ENCODE data around the gene SETD3. TPM values are rescaled to one million over a fixed set of nuclear protein-coding genes. Genes with fewer than 3 reads are reported as not detected.

SETD3 gene
- total and polyA plus RNA-seq, 10 of the 15 experiments (the other 5 are each of a cell fraction or from before 2014, with no cell fraction given) = 11.3 to 44.2 (median 36.5) TPM

DNA sequence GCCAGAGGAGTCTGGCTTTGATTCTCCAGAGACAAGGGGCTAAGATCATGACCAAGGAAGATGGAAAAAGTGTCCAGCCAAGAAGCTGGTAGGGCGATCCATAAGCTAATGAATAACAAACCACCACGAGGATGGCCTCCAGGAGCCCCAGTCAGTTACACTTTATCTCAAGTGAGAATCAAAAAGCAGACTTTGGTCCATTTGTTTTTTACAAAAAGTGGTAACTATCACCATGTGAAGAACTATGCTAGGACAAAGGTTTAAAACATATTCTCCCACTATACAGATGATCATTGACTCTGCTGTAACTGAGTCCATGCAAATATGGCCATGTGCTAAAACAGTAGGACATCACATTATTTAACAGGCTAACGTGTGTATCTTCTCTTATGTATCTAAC is 13.9 kb downstream of the SETD3 start:
- H3K36me3 ChIP-seq (ENCODE audit: control insufficient read depth in 2 of 2, insufficient read depth in 2 of 2, low read length in 1 of 2) = peaks cover 19 to 23% of the 10 kb centered on the region in 2 experiments
- ATAC-seq (no peak), DNase-seq (ENCODE audit: low read depth, low spot score) (no peak), FAIRE-seq (no peak)
- H3K27me3 ChIP-seq (replicated peaks in 1 of 2; ENCODE audit: control insufficient read depth in 2 of 2, insufficient read depth in 2 of 2, low read length in 1 of 2) = no peaks in the 10 kb centered on the region
- ChIA-PET POLR2A (no interaction called here), SMC1A (ENCODE audit: uncharacterized antibody, unreplicated experiment) (no interaction called here), CTCF (interaction anchor here (1.5 kb wide), 1 partner anchor 74 kb away, joined by 3 read pairs; no protein-coding TSS in a partner anchor), RAD21 (ENCODE audit: unreplicated experiment) (no interaction called here)
- H3K9ac ChIP-seq (ENCODE audit: control insufficient read depth, insufficient read depth, low read length) = no peak overlapping the region
- intact Hi-C loops (cut with micrococcal nuclease; ENCODE audit: unreplicated experiment) (no loop called here), in situ Hi-C loops (cut with MboI) (no loop called here)
- no peak overlapping the region for H3K4me2 ChIP-seq (ENCODE audit: control insufficient read depth, insufficient read depth)
- 0 out of 2 replicates have a peak, but pooled peaks cover 3% of the 10 kb centered on the region for H4K20me1 ChIP-seq (ENCODE audit: control insufficient read depth, insufficient read depth)
- H3K9me3 ChIP-seq (replicated peaks; ENCODE audit: control insufficient read depth, insufficient read depth, low read length) = no peaks in the 10 kb centered on the region
- H3K4me1 ChIP-seq (ENCODE audit: control insufficient read depth, insufficient read depth, low read length) = no peaks in the 10 kb centered on the region
- WGBS (ENCODE audit: insufficient coverage, insufficient replicate concordance, low lambda C conversion rate, missing lambda C conversion rate) = 72% methylated on average over 3 of the region's 3 CpGs
- BruUV-seq (replicated peaks) = no TSS peak
- TF ChIP-seq, protein P1, sequence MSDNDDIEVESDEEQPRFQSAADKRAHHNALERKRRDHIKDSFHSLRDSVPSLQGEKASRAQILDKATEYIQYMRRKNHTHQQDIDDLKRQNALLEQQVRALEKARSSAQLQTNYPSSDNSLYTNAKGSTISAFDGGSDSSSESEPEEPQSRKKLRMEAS (IDR thresholded peaks at IDR 0.05; ENCODE audit: low read depth, low read length) = no peak
- no peak for TF ChIP-seq TAF1 (IDR thresholded peaks at IDR 0.05; ENCODE audit: borderline replicate concordance, low read depth, low read length)
- TF ChIP-seq, protein P2, sequence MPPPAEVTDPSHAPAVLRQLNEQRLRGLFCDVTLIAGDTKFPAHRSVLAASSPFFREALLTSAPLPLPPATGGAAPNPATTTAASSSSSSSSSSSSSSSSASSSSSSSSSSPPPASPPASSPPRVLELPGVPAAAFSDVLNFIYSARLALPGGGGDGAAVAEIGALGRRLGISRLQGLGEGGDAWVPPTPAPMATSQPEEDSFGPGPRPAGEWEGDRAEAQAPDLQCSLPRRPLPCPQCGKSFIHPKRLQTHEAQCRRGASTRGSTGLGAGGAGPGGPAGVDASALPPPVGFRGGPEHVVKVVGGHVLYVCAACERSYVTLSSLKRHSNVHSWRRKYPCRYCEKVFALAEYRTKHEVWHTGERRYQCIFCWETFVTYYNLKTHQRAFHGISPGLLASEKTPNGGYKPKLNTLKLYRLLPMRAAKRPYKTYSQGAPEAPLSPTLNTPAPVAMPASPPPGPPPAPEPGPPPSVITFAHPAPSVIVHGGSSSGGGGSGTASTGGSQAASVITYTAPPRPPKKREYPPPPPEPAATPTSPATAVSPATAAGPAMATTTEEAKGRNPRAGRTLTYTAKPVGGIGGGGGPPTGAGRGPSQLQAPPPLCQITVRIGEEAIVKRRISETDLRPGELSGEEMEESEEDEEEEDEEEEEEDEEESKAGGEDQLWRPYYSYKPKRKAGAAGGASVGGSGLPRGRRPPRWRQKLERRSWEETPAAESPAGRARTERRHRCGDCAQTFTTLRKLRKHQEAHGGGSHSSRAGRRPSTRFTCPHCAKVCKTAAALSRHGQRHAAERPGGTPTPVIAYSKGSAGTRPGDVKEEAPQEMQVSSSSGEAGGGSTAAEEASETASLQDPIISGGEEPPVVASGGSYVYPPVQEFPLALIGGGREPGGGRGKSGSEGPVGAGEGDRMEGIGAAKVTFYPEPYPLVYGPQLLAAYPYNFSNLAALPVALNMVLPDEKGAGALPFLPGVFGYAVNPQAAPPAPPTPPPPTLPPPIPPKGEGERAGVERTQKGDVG (CRISPR knock-in tag; IDR thresholded peaks at IDR 0.05) = no peak
- no peak for TF ChIP-seq SIX5 (IDR thresholded peaks at IDR 0.05; ENCODE audit: low read depth, low read length, severe bottlenecking)
- TF ChIP-seq SUPT20H (IDR thresholded peaks at IDR 0.05; ENCODE audit: borderline replicate concordance, control insufficient read depth, low read depth, low read length) = no peak
- no peak for TF ChIP-seq KLF5 (IDR thresholded peaks at IDR 0.05; ENCODE audit: partially characterized antibody)
- TF ChIP-seq, protein P3, sequence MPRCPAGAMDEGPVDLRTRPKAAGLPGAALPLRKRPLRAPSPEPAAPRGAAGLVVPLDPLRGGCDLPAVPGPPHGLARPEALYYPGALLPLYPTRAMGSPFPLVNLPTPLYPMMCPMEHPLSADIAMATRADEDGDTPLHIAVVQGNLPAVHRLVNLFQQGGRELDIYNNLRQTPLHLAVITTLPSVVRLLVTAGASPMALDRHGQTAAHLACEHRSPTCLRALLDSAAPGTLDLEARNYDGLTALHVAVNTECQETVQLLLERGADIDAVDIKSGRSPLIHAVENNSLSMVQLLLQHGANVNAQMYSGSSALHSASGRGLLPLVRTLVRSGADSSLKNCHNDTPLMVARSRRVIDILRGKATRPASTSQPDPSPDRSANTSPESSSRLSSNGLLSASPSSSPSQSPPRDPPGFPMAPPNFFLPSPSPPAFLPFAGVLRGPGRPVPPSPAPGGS (IDR thresholded peaks at IDR 0.05; ENCODE audit: borderline replicate concordance, insufficient read depth, low read depth, low read length, poor library complexity, severe bottlenecking) = no peak
- TF ChIP-seq MTA2 (IDR thresholded peaks at IDR 0.05; ENCODE audit: low read depth) = no peak
- no peak for TF ChIP-seq SIN3A (IDR thresholded peaks at IDR 0.05; ENCODE audit: low read depth, low read length)
- TF ChIP-seq SMAD1 (IDR thresholded peaks at IDR 0.05; ENCODE audit: low read depth, partially characterized antibody) = no peak
- no peak for TF ChIP-seq FOXK2 (IDR thresholded peaks at IDR 0.05)
- no peak for TF ChIP-seq JUND (IDR thresholded peaks at IDR 0.05; ENCODE audit: low read depth, low read length)
- TF ChIP-seq ATF7 (IDR thresholded peaks at IDR 0.05; ENCODE audit: low read depth) = no peak
- TF ChIP-seq NBN (IDR thresholded peaks at IDR 0.05) = no peak
- TF ChIP-seq ZNF24 (IDR thresholded peaks at IDR 0.05) = no peak
- TF ChIP-seq, protein P4, sequence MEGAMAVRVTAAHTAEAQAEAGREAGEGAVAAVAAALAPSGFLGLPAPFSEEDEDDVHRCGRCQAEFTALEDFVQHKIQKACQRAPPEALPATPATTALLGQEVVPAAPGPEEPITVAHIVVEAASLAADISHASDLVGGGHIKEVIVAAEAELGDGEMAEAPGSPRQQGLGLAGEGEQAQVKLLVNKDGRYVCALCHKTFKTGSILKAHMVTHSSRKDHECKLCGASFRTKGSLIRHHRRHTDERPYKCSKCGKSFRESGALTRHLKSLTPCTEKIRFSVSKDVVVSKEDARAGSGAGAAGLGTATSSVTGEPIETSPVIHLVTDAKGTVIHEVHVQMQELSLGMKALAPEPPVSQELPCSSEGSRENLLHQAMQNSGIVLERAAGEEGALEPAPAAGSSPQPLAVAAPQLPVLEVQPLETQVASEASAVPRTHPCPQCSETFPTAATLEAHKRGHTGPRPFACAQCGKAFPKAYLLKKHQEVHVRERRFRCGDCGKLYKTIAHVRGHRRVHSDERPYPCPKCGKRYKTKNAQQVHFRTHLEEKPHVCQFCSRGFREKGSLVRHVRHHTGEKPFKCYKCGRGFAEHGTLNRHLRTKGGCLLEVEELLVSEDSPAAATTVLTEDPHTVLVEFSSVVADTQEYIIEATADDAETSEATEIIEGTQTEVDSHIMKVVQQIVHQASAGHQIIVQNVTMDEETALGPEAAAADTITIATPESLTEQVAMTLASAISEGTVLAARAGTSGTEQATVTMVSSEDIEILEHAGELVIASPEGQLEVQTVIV (IDR thresholded peaks at IDR 0.05; ENCODE audit: borderline replicate concordance, partially characterized antibody) = no peak
- peaks cover 18% of the 10 kb centered on the region for H3K79me2 ChIP-seq (ENCODE audit: control insufficient read depth, insufficient read depth, low read length)
- H2AFZ ChIP-seq (ENCODE audit: control insufficient read depth, low read depth, low read length) = no peak overlapping the region
- no peak overlapping the region for H3K4me3 ChIP-seq
- no peak overlapping the region for H3K27ac ChIP-seq (ENCODE audit: control insufficient read depth, insufficient read depth)

All from GM12878 (cell line).